NCI-H146 (cell line): ENCODE data around the gene DNTTIP2.
A peak's percentile ranks its signal among the peaks of the same experiment; 100 is the strongest.
"Not testable (repeated sequence)": the region's sequence is repeated elsewhere in the genome, so short reads cannot be mapped to it uniquely, and the experiment has no call there.

Source experiments
- DNase-seq: peaks from one replicate; lab custom pipeline; 2025; lab: John Stamatoyannopoulos, UW

The DNTTIP2 gene

GRCh38 chr1:93874025-93874651 is 4.9 kb downstream of the DNTTIP2 start:
- DNase-seq: peak; percentile 12

GRCh38 chr1:93871366-93871765 is 7.6 kb downstream of the DNTTIP2 start:
- DNase-seq: no peak

DNA sequence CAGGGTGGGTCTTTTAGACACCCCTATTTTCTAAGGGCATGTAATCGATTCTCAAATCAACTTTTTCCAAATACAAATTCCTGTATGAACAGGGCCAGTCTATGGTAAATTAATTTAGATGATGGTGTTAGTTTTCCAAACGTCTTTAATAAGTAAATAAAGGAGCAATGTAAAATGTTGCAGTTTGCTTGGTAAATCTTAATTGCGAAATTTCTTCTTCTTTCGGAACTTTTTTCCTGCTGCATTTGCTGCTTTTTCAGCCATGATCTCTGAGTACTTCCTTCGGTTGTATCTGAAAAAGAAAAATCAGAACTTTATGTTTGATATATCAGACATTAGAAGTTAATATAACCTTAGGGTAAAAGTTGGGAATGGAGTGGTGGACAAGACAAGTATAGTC is 9.4 kb downstream of the DNTTIP2 start:
- DNase-seq: no peak

DNA sequence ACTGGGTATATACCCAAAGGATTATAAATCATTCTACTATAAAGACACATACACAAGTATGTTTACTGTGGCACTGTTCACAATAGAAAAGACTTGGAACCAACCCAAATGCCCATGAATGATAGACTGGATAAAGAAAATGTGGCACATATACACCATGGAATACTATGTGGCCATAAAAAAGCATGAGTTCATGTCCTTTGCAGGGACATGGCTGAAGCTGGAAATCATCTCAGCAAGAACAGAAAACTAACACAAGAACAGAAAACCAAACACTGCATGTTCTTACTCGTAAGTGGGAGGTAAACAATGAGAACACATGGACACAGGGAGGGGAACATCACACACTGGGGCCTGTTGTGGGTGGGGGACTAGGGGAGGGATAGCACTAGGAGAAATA is 10.5 kb downstream of the DNTTIP2 start:
- not testable (repeated sequence) for DNase-seq

DNA sequence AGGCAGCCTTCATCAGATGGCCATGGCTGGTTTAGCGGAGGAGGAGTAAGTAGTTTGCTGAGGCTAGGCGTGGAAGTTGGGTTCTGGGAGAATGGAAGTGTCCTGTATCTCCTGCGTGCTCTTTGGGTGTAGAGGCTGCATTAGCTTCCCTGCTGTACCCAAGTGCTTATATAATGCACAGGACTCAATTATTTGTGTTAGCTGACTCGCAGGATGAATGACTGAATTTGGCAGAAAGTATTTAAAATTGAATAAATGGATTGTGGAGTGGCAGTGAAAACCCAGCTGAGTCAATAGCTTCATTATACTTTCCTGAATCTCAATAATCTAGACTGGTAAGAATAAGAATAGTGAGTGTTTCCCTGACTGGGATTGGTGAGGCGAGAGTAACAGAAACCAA is 13.8 kb downstream of the DNTTIP2 start:
- DNase-seq: no peak

GRCh38 chr1:93864175-93864574 is 14.8 kb downstream of the DNTTIP2 start:
- DNase-seq: no peak

DNA sequence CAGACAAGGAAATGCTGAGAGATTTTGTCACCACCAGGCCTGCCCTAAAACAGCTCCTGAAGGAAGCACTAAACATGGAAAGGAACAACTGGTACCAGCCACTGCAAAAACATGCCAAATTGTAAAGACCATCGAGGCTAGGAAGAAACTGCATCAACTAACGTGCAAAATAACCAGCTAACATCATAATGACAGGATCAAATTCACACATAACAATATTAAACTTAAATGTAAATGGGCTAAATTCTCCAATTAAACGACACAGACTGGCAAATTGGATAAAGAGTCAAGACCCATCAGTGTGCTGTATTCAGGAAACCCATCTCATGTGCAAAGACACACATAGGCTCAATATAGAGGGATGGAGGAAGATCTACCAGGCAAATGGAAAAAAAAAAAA is 21.4 kb downstream of the DNTTIP2 start:
- DNase-seq: not testable (repeated sequence)

- DNase-seq: not testable (repeated sequence)
Measured at GRCh38 chr1:93855983-93856382, 23.0 kb downstream of the DNTTIP2 start.

- no peak for DNase-seq
Measured at GRCh38 chr1:93853940-93854339, 25.1 kb downstream of the DNTTIP2 start.

DNA sequence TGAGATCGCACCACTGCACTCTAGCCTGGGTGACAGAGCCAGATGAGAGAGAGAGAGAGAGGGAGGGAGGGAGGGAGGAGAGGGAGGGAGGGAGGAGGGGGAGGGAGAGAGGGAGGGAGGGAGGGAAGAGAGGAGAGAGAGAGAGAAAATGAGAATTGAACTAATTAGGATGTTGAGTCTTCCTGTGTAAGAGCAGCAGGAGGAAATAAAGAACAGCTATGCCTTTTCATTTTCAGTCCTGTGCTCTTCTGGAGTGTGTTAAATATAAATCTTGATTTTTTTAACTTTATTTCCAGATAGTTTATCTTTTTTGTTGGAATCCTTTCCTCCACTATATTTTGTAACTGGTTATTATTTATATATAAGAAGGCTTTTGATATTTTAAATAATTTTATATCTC is 27.1 kb downstream of the DNTTIP2 start:
- no peak for DNase-seq

GRCh38 chr1:93851327-93851712 is 27.7 kb downstream of the DNTTIP2 start:
- DNase-seq: no peak

GRCh38 chr1:93850687-93851326 is 28.2 kb downstream of the DNTTIP2 start:
- DNase-seq: peak; percentile 41

DNA sequence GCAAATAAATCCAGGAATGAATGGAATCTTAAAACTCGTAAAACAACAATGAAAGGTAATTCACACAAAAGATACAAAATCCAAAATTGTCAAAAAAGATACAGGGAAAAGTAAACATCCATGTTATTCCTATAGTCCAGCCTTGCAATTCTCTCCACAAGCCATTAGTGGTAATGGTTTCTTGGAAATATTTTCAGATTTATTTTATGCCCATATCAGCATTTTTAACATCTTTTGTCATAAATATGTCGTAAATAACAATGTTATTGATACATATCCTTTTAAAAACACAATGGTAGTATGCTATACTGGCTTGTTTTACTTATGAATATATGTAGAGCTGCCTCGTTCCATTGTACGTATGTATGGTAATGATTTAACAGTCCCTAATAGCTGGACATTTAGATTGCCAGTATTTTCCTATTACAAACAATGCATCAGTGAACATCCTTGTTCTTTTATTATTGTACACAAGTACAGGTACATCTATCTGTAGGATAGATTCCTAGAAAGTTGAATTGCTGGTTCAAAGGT is 30.6 kb downstream of the DNTTIP2 start:
- DNase-seq: no peak

GRCh38 chr1:93847811-93848288 is 31.2 kb downstream of the DNTTIP2 start:
- peak; percentile 76 for DNase-seq

DNA sequence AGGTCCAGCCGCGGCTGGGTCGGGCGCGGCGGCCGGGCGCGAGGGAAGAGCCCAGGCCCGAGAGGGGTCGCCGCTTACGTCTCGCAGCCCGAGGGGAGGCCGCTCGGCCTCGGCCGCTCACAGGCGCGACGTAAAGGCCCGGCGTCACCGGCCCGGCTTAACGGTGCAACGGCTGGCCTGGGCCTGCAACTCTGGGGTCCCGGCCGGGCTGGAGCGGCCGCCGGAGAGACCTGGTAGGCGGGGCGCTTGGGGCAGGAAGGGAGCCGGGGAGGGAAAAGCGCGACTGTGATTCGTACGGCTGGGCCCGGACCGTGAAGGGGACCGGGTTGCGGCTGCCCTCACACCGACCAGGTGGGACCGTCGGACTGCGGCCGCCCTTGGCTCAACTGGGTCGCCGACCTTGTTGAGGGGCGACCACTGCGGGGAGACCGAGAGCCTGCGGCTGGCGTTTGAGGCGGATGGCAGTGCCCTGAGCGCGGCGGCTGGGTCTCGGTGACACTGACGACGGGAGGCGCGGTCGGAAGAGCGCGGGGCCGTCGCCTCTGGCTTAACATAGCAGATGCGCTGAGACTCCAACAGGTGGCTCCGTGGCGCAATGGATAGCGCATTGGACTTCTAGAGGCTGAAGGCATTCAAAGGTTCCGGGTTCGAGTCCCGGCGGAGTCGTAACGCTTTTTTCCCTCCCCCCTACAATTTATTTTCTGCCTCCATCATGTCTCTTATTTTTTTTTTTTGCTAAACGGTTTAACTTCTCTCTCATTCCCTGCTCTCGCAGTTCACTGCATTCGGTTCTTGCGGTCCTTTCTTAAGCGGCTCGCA is 31.8 kb downstream of the DNTTIP2 start:
- DNase-seq: peak; percentile 91

DNA sequence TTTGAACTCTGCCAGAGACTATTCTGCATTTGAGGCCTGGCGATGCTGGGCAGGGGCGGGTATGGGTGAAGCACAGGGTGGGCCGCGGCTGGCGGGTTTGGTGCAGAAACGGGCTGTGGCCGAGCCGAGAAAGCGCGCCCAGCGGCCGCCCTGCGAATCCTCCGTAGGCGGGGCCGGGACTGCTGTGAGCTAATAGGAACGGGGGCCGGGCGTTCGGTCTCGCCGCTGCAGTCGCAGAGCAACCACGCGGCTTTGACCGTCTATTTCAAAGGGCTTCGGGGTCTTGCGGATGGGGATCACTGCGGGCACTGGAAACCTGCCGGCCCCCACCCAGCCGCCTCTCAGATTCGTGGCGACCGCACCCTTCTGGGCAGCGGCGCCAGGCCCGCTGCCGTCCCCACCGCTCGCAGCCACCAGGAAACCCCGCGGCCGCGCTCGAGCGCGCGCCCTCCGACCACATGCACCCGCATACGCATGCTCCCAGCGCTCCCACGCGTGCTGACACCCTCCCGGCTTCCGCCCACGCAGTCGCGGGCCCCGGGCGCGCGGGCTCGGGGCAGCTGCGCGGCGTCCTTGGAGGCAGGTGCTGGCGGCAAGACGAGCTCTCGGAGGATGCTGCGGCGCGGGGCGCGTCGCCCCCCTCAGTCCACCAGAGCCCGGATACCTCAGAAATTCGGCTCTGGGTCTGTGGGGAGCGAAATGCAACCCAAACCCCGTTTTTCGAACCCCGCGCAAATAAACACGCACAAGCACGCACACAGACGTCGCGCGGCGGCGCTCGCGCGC is 32.6 kb downstream of the DNTTIP2 start:
- DNase-seq: peak; percentile 92

GRCh38 chr1:93845538-93846205 is 33.3 kb downstream of the DNTTIP2 start:
- DNase-seq: peak; percentile 36

GRCh38 chr1:93844262-93845045 is 34.6 kb downstream of the DNTTIP2 start:
- DNase-seq: peak; percentile 60

- no peak for DNase-seq
Measured at GRCh38 chr1:93842750-93843500, 36.1 kb downstream of the DNTTIP2 start.

- DNase-seq: no peak
Measured at GRCh38 chr1:93841771-93842170, 37.2 kb downstream of the DNTTIP2 start.
